Loucy (cell line): ENCODE measurements around the gene DDX10.

ENCODE experiments used
- EZH2phosphoT487 ChIP-seq: fragments of 200-600 bp; IDR thresholded peaks from 2 replicates; pipeline ENCODE4 v1.6.1; 2018; ENCODE audit warnings: antibody characterized with exemption, mild to moderate bottlenecking, moderate library complexity, borderline replicate concordance
- TF ChIP-seq, protein P1 (sequence below): fragments of 200-600 bp; sonication (generic); conservative IDR thresholded peaks from 2 replicates; pipeline ENCODE4 v1.5.1; 2014; ENCODE audit warnings: mild to moderate bottlenecking, antibody characterized with exemption, low read length

DNA sequence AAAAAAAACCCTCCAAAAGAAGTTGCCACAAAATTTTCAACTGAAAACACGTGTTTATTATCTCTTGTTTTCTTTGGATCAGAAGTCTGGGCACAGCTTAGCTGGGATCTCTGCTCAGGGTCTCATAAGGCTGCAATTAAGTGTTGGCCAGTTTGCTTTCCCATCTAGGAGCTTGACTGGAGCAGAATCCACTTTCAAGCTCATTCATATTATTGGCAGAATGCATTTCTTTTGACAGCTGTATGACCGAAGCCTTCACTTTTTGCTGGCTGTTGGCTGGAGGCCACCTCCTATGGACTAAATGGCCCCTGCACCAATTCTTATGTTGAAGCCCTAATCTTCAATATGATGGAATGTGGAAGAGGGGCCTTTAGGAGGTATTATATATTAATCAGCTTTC lies 139.6 kb downstream of the DDX10 start:
- no peak for TF ChIP-seq EZH2phosphoT487
- TF ChIP-seq, protein P1, sequence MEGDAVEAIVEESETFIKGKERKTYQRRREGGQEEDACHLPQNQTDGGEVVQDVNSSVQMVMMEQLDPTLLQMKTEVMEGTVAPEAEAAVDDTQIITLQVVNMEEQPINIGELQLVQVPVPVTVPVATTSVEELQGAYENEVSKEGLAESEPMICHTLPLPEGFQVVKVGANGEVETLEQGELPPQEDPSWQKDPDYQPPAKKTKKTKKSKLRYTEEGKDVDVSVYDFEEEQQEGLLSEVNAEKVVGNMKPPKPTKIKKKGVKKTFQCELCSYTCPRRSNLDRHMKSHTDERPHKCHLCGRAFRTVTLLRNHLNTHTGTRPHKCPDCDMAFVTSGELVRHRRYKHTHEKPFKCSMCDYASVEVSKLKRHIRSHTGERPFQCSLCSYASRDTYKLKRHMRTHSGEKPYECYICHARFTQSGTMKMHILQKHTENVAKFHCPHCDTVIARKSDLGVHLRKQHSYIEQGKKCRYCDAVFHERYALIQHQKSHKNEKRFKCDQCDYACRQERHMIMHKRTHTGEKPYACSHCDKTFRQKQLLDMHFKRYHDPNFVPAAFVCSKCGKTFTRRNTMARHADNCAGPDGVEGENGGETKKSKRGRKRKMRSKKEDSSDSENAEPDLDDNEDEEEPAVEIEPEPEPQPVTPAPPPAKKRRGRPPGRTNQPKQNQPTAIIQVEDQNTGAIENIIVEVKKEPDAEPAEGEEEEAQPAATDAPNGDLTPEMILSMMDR: no peak
